GM21381 (cell line): ENCODE results near the gene WIPF1.

Experiments
- ATAC-seq: cut with Tn5 transposase; IDR thresholded peaks from one replicate; pipeline ENCODE4 v1.9.1; 2021; ENCODE audit warnings: mild to moderate bottlenecking, moderate library complexity; ENCODE audit not compliant: unreplicated experiment

WIPF1 gene

GRCh38 chr2:174595891-174596397 is 1.7 kb downstream of the WIPF1 start:
- no peak for ATAC-seq

GRCh38 chr2:174595116-174595809 is 2.3 kb downstream of the WIPF1 start:
- ATAC-seq, result no peak

GRCh38 chr2:174594456-174594855 is 3.1 kb downstream of the WIPF1 start:
- ATAC-seq, result no peak

GRCh38 chr2:174593574-174594203 is 3.9 kb downstream of the WIPF1 start:
- peak; percentile 71 for ATAC-seq

GRCh38 chr2:174593041-174593440 is 4.6 kb downstream of the WIPF1 start:
- no peak for ATAC-seq

- no peak for ATAC-seq
Measured at GRCh38 chr2:174591740-174592139, 5.9 kb downstream of the WIPF1 start.

- no peak for ATAC-seq
Measured at GRCh38 chr2:174590928-174591648, 6.5 kb downstream of the WIPF1 start.

- no peak for ATAC-seq
Measured at GRCh38 chr2:174590346-174590745, 7.3 kb downstream of the WIPF1 start.

- no peak for ATAC-seq
Measured at GRCh38 chr2:174589334-174589733, 8.3 kb downstream of the WIPF1 start.

GRCh38 chr2:174588463-174588862 is 9.1 kb downstream of the WIPF1 start:
- ATAC-seq, result no peak

- no peak for ATAC-seq
Measured at GRCh38 chr2:174587579-174587978, 10.0 kb downstream of the WIPF1 start.

GRCh38 chr2:174586418-174587295 is 10.9 kb downstream of the WIPF1 start:
- ATAC-seq, result no peak

GRCh38 chr2:174585657-174586252 is 11.8 kb downstream of the WIPF1 start:
- ATAC-seq, result no peak

- no peak for ATAC-seq
Measured at GRCh38 chr2:174585146-174585545, 12.5 kb downstream of the WIPF1 start.

- no peak for ATAC-seq
Measured at GRCh38 chr2:174581491-174581890, 16.1 kb downstream of the WIPF1 start.

- no peak for ATAC-seq
Measured at GRCh38 chr2:174580951-174581350, 16.7 kb downstream of the WIPF1 start.

GRCh38 chr2:174577967-174578589 is 19.5 kb downstream of the WIPF1 start:
- no peak for ATAC-seq

- no peak for ATAC-seq
Measured at GRCh38 chr2:174575124-174575776, 22.4 kb downstream of the WIPF1 start.

- no peak for ATAC-seq
Measured at GRCh38 chr2:174574657-174575056, 22.9 kb downstream of the WIPF1 start.
